Activated CD4-positive, alpha-beta T cell treated with anti-CD3 and anti-CD28 coated beads for 24 hours (primary cell): ENCODE data around the gene MAN1C1.
"Not testable (repeated sequence)": the region's sequence is repeated elsewhere in the genome, so short reads cannot be mapped to it uniquely, and the experiment has no call there.

Experiments
- DNase-seq, 2 donors: peaks; one replicate each; pipeline ENCODE4 v3.0.0-alpha.2; 2020; ENCODE audit warnings: low read depth in 2 of 2

MAN1C1 gene

DNA sequence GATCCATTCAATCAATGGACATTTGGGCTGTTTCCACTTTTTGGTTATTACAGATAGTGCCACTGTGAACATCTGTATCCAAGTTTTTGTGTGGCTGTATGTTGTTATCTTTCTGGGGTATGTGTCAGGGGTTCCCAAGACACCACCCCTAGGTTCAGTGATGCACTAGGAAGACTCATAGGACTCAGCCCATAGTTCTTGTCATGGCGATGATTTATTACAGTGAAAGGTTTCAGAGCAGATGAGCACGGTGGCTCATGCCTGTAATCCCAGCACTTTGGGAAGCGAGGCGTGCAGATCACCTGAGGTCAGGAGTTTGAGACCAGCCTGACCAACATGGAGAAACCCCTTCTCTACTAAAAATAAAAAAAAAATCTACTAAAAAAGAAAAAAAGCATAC is 64.1 kb downstream of the MAN1C1 start:
- no peak for DNase-seq

DNA sequence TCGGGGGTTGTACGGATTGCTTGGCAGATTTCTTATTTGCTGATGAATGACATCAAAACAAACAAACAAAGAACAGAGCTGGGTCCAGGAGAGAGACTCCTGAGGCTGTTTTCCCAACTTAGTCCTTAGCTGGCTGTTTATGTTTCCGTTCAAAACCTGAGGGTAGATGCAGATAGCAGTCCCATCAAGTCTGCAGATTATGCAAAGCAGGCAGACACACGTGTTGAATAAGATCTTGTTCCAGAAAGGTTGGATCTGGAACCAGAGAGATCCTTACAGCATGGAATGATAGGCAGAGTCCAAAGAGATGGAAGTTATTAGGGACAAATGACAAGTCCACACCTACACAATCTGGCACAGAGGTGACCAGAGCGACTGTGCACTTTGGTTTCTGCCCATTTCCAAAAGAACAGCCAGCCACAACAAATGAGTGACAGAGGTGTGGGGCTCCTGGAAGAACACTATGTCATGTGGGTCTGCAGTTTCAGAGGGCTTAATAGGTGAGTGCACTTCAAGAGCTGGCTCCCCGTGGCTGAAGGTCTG is 65.5 kb downstream of the MAN1C1 start:
- no peak for DNase-seq

DNA sequence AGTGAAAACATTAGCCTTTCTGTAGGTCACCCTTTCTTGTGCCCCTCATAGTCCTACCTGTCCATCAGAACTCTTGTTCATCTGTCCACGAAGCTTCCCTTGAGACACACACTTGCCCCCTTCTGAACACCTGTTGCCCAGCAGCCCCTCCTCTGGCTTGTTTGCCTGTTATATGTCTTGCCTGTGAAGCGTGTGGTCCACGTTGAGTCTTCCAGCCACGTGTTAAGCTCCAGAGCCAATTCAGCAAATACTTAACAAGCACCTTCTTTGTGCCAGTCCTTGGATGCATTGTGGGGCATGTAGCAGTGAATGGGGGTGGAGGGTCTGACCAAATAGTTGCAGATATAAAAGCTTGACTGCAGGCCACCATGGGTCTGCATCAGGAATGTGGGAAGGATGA is 66.6 kb downstream of the MAN1C1 start:
- no peak for DNase-seq

DNA sequence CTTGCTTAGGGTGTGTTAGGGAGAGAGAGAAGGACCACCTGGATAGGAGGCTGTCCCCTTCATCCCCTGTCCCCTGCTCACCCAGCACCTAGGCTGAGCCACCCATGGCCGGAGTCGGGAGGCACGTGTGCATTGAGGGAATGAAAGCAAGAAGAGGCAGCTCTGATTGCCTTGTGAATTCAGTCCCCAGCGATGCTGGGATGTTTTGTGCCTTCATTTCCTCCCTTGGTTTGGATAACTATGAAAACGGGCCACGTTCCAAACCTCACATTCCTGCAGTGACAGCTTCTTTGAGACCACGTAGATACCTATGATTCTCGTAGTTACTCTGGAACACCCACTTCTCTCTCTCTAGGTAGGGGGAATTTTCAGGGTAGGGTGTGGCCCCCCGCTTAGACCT is 67.1 kb downstream of the MAN1C1 start:
- no peak for DNase-seq

DNA sequence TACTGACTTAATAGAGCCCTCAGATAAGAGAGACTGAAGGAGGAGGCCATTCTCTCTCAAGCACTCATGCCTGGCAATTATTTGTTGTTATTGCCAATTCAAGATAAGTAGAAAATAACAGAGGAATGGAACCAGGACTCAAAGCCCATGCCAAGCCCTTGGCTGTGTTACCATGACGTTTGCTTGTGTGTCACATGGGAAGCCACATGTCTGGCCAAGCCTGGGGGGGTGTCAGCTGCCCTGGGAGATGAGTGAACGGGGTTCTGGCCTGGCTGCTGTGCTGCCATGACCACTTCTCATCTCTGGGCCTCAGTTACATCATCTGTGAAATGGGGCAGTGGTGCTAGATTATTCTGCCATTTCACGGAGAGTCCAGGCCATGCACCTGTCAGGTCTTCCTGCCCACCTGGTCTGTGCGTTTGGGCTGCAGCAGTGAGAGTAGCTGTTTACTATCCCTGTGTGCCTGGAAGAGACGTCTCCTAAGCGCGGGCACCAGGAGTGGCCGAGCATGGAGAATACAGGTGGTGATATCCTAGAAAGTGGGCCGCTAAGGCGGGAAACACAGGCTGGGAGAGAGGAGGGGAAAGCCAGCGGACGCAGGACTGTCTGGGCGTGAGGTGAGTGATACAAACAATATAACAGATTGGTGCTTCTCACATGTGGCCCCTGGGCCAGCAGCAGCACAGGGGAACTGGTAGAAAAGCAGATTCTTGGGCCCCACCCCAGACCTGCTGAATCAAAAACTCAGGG is 67.8 kb downstream of the MAN1C1 start:
- DNase-seq: no peak

DNA sequence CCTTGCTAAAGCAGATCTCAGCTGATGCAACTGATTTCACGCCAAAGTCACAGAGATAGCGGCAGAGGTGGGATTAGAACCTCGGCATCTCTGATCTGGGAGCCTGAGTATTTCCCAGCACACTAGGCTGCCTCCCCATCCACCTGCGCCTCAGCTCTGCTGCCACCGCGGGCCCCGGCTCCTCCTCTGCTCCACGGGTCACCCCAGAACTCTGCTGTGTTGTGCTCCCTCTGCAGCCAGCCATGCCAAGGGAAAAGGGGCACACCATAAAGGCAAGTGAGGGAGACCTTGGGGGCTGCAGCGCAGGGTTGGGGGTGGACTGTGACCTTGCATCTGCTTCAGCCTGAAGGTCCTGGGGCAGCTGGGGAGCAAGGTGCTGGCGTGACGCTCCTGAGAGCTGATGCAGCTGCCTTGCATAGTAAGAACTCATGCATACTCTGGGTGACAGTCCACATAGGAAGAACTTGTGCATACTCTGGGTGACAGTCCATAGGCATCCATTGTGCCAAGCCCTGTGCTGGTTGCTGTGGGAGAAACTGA is 68.7 kb downstream of the MAN1C1 start:
- no peak for DNase-seq

DNA sequence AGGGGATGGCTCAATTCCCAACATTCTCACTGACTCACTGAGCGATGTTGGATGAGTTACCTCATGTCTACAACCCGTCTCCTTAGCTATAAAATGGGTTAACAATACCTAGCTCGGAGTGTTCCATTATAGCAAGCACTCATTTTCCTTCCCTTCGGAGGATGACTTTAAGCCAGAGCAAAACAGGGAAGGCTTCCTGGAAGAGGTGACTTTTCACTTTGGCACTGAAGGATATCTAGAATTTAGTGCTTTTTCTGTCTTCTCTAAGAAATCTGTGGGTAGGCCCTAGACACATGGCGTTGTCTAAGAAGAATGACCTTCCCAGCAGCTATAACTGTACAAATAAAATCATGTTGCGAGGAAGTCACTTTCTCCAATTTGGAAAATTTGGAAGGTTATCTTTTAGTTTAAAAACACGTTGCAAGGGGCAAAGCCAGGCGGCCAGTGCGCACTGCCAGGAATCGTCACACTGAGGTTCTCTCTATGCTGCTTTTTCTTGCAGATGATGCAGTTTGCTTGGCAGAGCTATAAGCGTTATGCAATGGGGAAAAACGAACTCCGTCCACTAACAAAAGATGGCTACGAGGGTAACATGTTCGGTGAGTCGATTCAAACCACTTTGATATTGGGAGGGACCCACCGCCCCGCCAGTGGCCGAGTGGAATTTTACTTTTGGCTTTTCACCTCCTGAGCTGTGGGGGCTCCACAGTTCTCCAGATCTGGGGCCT is 69.5 kb downstream of the MAN1C1 start:
- no peak for DNase-seq

DNA sequence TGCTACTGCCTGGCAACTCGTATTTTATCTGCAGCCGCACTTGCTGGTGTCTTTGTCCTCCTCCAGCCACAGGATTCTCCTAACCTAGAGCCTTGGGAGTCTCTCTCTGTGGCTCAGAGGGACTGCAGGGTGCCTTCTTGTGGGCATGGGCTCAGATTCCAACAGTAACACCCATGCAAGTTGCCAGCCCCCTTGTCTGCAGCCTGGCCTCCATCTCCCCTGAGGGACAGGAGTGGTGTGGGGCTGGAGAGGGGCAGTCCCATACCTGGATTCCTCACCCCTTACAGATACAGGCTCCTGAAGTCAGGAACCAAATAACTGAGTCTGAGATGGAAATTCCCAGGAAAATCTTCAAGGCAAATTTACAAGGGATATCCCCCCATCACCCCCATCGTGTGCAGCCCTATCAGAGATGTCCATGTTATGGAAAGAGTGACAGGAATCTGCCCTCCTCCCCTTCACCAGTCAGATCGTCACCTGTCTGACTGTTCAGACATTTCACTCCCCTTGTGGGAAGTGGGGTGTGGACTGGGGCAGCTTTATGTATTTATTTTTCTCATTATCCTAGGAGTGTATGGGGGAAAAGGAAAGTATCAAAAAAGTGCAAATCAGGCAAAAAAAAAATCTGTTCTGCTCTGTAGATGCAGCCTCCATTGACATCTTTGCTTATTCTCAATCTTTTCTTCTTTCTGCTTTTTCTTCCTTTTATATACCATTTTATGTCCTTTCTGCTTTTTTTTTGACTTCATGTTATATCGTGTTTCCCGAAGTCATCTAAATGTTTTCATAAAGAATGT is 70.8 kb downstream of the MAN1C1 start:
- no peak for DNase-seq

DNA sequence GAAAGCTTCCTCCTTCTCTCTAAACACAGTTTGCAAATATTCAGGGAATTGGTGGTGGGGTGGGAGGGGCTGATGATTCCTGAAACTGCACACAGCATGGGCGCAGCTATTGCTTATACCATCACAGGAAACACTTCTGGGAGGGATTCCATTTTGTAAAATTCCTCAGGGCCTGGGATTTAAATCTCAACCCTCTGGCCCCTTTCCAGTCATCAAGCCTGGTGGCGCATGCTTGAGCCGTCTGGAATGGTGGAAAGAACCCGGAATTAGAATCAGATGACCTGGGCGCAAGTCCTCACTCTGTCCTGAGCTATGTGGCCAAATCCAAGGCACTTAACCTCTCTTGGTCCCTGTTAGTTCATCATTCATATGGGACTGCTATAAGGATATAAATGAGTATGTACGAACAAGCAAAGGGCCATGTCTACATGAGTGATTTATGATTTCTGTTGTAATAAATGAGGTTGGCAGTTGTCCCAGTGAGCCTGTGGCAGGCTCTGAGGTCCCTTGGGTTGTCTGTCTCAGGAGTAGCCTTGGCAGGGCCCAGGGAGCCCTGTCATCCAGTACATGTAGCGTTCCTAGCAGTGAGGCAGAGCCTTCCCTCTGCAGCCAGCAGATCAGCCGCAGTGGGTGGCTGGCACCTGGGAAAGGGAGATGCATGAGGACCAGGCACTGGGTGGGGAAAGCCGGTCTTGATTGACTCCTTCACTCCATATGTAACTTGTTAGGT is 72.0 kb downstream of the MAN1C1 start:
- no peak for DNase-seq

DNA sequence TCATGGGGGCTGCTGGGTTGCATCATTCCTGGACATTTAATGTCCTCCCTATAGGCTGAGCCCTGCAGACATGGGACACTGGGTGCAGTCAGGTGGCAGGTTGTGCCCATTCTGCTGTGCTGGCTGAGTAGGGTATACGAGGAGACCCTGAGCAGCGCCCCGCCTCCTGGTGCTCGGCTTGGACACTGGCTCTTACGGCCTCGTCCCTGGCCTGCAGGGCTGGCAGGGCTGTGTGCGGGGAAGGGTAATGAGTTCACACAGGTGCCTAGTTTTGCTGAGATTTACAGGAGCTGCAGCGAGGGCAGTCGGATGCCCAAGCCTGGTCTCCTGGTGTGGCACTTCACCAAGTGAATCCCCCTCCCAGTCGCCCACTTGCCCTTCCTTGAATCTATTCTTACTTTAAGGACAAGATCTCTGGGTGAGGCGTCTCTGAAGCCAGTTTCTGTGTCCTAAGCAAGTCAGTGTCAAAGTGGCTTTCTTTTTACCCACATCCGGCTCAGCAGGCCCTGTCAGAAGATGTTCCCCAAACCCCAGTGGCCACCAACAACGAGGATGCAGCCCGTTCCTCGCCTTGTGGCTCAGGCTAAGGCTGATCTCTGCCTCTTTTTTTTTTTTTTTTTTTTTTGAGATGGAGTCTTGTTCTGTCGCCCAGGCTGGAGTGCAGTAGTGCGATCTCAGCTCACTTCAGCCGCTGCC is 73.2 kb downstream of the MAN1C1 start:
- DNase-seq: no peak

DNA sequence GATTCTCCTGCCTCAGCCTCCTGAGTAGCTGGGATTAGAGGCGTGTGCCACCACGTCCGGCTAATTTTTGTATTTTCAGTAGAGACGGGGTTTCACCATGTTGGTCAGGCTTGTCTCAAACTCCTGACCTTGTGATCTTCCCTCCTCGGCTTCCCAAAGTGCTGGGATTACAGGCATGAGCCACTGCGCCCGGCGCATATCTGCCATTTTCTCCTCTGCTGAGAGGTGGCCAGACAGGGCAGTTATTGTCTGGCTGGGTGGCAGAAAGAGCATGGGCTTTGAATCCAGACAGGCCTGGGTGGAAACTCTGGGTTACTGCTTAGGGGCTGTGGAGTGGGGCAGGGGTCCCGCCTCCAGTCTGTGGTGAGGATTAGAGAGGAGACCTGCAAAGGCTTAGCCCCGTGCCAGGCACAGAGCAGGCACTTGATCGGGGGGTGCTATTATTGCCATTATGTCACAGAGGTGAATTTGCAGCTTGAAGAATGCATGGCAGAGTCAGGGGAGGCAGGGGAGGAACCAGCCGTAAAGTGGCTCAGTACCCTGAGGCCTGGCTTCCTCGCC is 73.9 kb downstream of the MAN1C1 start:
- DNase-seq: no peak

DNA sequence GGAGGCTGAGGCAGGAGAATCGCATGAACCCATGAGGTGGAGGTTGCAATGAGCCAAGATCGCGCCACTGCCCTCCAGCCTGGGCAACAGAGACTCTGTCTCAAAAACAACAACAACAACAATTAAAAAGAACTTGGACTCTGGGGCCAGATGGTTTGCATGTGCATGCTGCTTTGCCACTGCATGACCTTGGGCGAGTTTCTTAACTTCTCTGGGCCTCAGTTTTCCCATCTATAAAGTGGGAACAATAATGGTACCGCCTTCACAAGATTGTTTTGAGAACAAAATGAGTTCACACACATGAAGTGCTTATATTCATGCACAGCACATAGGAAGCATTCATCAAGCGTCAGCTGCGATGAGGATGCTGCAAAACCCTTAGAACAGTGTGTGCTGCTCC is 74.6 kb downstream of the MAN1C1 start:
- no peak for DNase-seq

DNA sequence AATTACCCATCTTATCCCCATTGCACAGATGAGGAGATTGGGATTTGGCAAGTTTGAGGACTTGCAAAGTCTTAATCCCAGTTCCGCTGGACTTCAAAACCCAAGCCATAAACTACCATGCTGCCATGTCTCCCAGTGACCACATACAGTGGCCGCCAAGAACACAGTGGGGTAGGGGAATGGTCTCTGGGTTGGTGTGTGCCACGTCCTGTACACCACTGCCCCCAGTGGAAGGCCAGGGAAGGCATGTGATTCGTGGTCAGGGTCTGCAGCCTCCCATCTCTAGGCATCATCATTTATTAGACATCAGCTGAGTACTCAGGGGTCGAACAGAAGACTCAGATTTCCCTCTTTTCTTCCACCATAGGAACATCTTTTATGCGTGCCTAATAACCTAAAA is 76.0 kb downstream of the MAN1C1 start:
- DNase-seq: no peak

DNA sequence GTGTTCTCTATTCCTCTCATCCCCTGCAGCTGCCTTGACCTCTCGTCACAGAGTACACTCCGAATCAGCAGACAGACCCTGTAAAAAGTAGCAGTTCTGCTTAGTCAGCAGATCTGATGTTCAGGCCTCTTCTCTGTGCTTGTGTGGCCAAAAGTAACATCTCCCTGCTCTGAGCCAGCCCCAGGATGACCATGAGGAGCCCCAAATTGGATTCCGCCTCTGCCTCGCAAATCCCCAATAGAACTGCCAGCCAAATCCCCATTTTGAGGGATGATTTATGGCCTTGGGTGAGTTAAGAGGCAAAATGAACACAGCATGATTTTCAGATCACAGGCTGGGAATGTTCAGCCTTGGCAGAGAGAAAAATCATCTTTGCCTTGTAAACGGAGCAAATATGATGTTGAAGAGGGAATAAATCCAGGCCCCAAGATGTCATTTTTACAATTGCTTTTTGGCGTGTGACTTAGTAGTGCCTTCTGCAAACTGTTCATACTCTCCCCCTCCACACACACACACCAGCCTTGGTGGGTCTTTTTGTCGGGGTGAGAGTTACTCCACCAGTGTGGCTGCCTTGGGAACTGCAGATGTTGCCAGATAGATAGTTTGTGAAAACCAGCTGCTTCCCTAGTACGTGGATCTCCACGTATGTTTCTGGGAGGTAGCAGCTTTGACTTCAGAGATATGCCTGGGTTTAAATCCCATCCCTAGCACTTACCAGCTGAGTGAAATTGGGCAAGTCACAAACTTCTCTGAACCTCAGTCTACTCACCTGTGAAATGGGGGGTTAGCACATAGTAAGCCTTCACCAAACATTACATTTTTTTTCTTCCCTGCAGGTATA is 77.8 kb downstream of the MAN1C1 start:
- no peak for DNase-seq

DNA sequence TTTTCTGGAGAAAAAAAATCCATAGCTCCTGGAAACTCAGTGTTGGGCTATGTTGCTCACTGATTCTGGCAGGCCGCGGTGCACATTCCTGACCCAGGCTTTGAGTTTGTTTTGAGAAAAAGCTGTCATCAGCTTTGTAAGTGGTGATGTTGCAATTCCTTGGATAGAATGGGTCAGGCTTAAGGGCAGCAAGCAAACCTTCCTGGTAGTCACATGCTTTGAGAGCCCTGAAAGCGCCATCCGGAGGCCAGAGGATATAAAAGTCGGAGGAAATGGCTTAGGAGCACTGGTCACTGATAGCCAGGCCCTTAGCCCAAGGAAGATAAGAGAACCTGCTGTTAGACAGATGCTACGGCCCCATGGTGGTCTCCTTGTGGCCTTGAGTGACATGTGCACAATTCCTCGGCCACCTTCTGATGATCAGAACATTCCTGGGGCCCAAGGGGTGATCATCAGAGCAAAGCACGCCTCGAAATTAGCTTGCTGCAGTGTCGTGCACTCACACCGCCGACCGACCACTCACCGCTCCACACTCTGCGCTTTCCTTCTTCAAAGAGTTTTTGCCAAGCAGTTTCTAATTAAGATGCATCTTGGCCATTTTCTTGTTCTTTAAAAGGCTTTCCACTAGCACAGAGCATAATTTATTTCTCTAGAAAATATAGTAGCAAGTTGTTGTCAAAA is 78.6 kb downstream of the MAN1C1 start:
- DNase-seq: no peak

DNA sequence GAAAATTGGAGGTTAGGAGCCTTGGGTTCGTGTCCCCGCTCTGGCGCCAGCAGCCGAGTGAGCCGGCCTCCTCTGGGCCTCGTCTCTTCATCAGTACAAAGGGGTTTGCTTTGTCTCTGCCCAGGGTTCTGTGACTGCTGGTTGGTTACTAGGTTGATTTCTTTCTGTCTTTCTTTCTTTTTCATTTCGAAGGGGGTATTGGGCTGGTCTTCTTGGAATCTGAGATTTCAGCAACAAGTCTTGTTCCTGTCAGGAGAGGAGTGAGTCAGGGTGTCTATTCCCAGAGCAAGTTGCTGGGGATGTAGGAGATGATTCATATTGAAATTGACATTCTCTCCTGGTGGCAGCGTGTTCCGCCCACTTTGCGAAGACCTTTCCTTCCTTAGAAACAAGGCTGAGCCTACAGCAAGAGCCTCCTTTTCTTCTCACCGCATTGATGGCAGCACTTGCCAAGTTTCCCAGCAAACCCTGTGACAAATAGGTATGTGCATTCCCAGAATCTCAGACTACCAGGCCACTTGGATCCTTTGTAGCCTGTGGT is 79.2 kb downstream of the MAN1C1 start:
- DNase-seq: no peak

DNA sequence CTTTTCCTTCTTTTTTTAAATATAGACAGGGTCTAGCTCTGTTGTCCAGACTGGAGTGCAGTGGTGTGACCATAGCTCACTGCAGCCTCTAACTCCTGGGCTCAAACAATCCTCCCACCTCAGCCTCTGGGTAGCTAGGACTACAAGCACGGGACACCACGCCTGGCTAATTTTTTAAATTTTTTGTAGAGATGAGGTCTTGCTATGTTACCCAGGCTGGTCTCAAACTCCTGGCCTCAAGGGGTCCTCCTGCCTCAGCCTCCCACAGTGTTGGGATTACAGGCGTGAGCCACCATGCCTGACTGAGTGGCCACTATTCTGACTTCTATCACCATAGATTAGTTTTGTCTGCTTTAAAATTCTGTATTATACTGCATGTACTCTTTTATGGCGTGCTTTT is 80.1 kb downstream of the MAN1C1 start:
- not testable (repeated sequence) for DNase-seq

DNA sequence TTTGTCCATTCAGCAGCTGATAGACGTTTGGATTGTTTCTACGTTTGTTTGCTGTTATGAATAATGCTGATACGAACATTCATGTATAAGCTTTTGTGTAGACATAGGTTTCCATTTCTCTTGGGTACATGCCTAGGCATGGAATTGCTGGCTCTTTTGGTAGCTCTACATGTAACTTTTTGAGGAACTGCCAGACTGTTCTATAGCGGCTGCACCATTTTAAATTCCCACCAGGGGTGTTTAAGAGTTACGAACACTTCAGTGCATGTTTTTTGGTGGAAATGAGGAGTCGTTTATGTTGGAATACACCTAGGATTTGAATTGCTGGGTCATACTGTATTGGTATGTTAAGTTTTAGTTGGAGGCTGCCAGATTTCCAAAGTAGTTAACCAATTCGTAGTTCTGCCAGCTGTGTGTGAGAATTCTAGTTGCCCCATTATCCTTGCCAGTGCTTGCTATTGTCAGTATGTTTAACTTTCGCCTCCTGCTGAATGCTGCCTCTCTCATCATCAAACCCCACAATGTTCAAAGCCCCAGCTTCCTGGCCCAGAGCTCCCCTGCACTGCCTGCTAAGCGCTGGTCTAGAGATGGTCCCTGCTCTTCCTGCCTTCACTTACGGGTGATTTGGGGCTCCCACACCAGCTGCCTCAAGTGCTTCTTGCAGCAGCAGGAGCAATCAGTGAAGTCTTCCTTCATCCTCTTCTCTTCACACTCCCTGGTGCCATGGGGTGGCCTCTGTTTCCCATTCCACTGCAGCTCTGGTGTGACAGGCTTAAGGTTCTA is 81.0 kb downstream of the MAN1C1 start:
- DNase-seq: no peak
